AG09319 (cell line): Measurements from ENCODE around the gene MAP7D2.

ENCODE experiments used
- DNase-seq: peaks from one replicate; pipeline ENCODE4 v3.0.0-alpha.2; 2010; ENCODE audit warnings: low read depth; ENCODE audit errors: extremely low read depth
- TF ChIP-seq, protein P1 (sequence below): IDR thresholded peaks from 2 replicates; pipeline ENCODE4 v1.5.1; 2011; ENCODE audit warnings: low read depth, mild to moderate bottlenecking, inconsistent platforms, low read length, moderate library complexity

Gene MAP7D2

DNA sequence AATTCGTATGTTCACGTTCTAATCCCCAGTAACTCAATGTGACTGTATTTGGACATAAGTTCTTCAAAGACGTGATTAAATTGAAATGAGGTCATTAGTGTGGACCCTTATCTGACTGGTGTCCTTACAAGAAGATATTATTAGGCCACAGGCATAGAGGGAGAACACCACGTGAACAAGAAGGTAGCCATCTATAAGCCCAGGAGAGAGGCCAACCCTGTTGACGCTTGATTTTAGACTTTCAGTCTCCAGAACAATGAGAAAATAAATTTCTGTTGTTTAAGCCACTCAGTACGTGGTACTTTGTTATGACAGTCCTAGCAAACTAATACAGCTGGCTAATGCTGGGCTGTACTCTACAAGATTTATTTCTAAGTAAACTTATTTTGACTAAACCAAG lies 26.4 kb upstream of the MAP7D2 start:
- DNase-seq: no peak
- TF ChIP-seq, protein P1, sequence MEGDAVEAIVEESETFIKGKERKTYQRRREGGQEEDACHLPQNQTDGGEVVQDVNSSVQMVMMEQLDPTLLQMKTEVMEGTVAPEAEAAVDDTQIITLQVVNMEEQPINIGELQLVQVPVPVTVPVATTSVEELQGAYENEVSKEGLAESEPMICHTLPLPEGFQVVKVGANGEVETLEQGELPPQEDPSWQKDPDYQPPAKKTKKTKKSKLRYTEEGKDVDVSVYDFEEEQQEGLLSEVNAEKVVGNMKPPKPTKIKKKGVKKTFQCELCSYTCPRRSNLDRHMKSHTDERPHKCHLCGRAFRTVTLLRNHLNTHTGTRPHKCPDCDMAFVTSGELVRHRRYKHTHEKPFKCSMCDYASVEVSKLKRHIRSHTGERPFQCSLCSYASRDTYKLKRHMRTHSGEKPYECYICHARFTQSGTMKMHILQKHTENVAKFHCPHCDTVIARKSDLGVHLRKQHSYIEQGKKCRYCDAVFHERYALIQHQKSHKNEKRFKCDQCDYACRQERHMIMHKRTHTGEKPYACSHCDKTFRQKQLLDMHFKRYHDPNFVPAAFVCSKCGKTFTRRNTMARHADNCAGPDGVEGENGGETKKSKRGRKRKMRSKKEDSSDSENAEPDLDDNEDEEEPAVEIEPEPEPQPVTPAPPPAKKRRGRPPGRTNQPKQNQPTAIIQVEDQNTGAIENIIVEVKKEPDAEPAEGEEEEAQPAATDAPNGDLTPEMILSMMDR: no peak

DNA sequence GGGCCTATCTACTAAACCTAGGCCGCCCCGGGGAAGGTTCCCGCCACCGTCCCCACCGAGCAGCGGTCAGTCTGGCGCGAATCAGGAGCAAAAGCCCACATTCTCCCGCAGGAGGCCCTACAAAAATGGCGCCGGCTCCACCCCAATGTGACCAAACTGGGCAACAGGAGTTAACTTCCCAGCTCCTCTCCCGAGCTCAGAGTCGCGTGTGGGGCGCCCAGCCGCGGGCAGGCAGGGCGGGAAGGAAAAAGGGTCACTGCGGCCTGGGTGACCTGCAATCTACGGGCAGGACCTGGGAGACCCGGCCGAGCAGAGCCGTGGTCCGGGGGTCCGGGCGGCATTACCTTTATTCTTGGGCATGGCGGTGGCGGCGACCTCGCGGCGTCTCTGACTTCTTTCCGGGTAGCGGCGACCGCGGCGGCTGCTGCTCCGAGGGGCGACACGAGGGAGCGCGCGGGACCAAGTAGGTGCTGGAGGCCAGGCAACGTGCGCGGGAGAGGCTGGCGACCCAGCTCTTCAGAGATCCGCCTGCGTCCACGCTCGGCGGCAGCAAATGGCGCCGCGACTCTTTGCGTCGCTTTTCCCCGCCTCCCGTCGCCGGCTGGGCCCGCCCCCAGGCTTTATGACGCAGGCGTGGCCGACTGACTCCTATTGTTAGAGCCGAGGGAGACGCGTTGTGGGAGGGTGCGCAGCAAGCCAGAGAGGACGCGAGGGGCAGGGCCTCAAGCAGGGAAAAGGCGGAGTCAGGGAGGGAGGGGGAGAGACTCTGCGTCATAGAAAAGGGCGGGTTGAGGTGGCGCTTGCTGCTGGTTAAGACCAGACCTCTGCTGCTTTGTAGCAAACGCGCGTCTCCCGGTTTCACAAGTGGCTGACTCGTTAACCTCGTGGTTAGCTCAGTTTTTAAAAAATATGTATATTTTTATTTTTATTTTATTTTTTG lies 24.8 kb upstream of the MAP7D2 start, which contains the start of gene EIF1AX:
TSS of gene EIF1AX (minus strand) at position 558 of the 940 bp plus-strand sequence. CDS start at position 360, 198 bp downstream.
- peak; percentile 97 for DNase-seq
- TF ChIP-seq, protein P1: no peak

DNA sequence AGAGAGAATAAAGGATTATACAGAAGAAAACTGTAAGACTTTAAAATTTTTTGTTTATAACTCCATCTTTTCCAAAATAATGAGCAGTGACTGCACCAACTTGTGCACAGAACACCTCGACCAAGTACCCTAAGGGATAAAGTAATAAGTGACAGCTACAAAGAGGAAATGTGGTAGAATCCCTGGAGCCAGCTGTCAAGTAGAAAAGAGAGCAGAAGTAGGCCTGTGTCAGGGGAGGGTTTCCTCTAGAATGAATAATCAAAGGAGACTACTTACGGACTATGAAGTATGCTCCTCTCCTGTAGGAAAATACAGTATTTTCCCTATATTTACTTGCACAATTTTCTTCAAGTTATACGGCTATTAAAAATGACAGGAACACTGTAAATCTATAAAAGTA lies 23.7 kb upstream of the MAP7D2 start:
- TF ChIP-seq, protein P1: no peak
- no peak for DNase-seq

DNA sequence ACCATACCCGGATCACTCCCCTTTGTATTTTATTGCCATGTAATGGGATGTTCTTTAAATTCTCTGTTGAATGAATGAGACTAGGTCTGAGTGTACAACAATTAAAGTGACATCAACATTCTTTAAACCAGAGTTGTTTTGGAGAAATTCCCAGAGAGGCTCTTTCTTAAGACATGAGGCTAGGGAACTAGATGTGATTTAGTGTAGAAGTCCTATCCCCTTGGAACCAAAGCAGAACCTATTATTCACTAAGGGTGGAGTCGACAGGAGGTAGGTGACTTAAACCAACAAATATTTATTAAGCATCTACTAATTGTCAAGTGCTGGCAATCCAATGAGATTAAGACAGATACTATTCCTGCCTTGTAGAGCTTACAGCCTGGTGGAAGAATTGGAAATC lies 23.3 kb upstream of the MAP7D2 start:
- TF ChIP-seq, protein P1: no peak
- DNase-seq: peak; percentile 14

DNA sequence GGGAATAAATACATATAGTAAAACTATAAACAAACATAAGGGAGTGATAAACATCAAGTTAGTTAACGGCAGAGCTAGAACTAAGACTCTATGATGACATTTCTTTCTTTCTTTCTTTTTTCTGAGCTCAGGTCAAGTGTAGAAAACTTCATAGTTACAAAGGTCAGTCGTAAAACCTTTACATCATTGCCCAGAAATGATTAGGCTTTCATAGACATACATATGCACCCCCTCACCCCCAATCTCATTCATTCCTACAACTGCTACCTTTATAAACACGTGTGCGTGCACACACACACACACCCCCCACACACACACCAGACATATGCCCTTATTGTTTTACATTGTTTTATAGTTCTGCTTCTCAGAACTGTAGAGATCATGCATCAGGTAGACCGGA lies 19.2 kb upstream of the MAP7D2 start:
- TF ChIP-seq, protein P1: no peak
- no peak for DNase-seq

DNA sequence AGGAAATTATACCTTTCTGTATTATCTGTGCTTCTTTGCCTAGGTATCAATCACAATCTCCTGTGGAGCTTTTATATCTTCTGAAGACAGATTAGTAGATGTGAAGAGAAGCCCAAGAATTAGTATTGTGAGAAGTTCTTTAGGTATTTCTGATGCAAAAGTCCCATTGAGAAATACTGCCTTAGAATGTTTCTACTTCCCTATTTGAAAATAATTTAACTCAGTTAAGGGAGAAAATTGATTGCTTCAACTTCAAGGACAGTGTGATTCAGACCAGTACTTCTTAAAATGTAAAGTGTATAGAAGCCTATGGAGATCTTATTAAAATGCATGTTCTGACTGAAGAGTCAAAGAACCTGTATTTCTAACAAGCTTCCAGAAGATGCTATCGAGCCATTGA lies 16.0 kb upstream of the MAP7D2 start:
- TF ChIP-seq, protein P1: no peak
- no peak for DNase-seq

DNA sequence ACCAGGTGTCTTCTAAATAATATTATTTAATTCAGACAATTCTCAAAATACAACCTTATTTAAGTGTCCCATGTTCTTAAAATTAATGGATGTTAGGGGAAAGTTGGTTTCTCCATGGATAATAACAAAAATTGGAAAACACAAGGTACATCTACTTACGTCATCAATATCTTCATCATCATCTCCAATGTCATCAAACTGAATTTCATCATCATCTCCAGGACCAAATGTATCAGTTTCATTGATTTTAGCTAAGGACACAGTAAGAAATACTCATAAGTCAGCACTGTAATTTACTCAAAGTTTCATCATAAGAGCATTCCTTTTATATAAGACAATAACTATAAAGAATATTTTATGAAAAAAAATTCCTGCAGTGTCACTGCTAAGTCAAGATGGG lies 13.7 kb upstream of the MAP7D2 start:
- no peak for DNase-seq
- TF ChIP-seq, protein P1: no peak
